Stimulated activated naive CD8-positive, alpha-beta T cell treated with anti-CD3 and anti-CD28 coated beads, Interleukin-15, amount 100 ng/mL, for 72 hours (primary cell): ENCODE measurements around the gene CORO7.

Source experiments
- ATAC-seq: fragments of 150-1000 bp; cut with Tn5 transposase; 2 replicates; pipeline ENCODE4 v1.10.0; 2021; ENCODE audit warnings: mild to moderate bottlenecking, moderate library complexity
- DNase-seq, 2 donors: peaks; one replicate each; pipeline ENCODE4 v3.0.0; 2021 to 2022
- H3K27ac Mint-ChIP-seq, 2 donors: one replicate each; pipeline ENCODE4 v1.8.0; 2022; ENCODE audit warnings: mild to moderate bottlenecking in 2 of 2, mixed read lengths in 2 of 2, moderate library complexity in 2 of 2
- H3K27me3 Mint-ChIP-seq: one replicate; pipeline ENCODE4 v1.8.0; 2022; ENCODE audit warnings: mixed read lengths
- H3K4me1 Mint-ChIP-seq: one replicate; pipeline ENCODE4 v1.8.0; 2022; ENCODE audit warnings: mild to moderate bottlenecking, mixed read lengths
- H3K4me3 Mint-ChIP-seq, 2 donors: one replicate each; pipeline ENCODE4 v1.8.0; 2022; ENCODE audit warnings: mild to moderate bottlenecking in 2 of 2, mixed read lengths in 2 of 2, moderate library complexity in 1 of 2
- H3K9me3 Mint-ChIP-seq, 2 donors: one replicate each; pipeline ENCODE4 v1.8.0; 2022; ENCODE audit warnings: mixed read lengths in 2 of 2

Gene CORO7

DNA sequence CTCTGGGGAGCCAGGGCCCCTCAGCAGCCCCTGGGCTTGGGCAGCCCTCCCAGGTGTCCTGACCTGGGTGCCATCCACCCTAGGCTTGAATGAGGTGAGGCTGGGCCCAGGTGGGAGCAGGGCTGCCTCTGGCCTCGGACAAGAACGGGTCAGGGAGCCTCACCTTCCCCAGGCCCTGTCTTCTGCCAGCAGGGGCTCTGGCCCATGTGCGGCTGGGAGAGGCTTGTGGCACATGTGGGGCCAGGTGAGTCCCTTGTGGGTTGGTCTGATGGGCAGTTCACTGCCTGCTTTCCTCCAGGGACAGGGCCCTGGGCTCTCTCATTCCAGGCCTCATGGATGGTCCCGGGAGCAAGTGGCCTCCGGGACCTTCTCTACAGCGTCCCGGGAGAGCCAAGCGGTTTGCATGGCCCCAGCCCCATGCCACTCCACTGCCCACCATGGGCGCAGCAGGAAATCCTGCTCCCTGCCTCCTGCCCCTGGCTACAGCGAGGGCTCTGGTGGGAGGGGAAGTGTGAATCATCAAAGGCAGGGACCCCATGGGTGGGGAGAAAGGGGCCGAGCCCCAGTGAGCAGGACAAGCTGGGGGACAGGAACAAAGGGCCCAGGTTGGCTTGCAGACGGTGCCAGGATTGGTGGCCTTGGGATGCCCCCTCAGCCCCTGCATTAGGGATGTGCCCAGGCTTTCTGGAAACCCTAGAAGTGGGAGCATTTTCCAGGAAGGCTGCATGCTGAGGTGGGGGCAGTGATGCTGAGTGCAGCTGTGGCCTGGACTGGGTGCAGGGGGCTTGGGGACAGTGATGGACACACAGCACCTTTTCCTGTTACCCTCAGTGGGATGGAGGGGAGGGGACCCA is 32.6 kb downstream of the CORO7 start:
- no peak for DNase-seq
- H3K4me3 Mint-ChIP-seq = no peak overlapping the region
- no peaks in the 10 kb centered on the region for H3K9me3 Mint-ChIP-seq
- H3K4me1 Mint-ChIP-seq = peaks cover 29% of the 10 kb centered on the region
- H3K27ac Mint-ChIP-seq = peak overlapping the region in 1 of 2 donors; percentile 63
- ATAC-seq = no peak
- H3K27me3 Mint-ChIP-seq = no peaks in the 10 kb centered on the region

DNA sequence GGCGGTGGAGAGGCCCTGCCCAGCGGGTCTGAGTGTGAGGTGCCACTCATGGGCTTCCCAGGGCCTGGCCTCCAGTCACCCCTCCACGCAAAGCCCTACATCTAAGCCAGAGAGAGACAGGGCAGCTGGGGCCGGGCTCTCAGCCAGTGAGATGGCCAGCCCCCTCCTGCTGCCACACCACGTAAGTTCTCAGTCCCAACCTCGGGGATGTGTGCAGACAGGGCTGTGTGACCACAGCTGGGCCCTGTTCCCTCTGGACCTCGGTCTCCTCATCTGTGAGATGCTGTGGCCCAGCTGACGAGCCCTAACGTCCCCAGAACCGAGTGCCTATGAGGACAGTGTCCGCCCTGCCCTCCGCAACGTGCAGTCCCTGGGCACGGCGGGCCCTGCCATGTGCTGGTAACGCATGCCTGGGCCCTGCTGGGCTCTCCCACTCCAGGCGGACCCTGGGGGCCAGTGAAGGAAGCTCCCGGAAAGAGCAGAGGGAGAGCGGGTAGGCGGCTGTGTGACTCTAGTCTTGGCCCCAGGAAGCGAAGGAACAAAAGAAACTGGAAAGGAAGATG is 33.5 kb downstream of the CORO7 start:
- Mint-ChIP-seq H3K27me3 (no peaks in the 10 kb centered on the region), H3K9me3 (no peaks in the 10 kb centered on the region), H3K27ac (no peak overlapping the region), H3K4me3 (no peak overlapping the region), H3K4me1 (peaks cover 34% of the 10 kb centered on the region)
- ATAC-seq (no peak), DNase-seq (no peak)

DNA sequence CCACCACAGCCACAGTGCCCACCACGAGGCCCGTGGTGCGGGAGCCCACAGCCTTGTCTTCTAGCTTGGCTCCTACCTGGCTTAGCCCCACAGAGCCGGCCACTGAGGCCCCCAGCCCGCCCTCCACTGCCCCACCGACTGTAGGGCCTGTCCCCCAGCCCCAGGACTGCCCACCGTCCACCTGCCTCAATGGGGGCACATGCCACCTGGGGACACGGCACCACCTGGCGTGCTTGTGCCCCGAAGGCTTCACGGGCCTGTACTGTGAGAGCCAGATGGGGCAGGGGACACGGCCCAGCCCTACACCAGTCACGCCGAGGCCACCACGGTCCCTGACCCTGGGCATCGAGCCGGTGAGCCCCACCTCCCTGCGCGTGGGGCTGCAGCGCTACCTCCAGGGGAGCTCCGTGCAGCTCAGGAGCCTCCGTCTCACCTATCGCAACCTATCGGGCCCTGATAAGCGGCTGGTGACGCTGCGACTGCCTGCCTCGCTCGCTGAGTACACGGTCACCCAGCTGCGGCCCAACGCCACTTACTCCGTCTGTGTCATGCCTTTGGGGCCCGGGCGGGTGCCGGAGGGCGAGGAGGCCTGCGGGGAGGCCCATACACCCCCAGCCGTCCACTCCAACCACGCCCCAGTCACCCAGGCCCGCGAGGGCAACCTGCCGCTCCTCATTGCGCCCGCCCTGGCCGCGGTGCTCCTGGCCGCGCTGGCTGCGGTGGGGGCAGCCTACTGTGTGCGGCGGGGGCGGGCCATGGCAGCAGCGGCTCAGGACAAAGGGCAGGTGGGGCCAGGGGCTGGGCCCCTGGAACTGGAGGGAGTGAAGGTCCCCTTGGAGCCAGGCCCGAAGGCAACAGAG is 34.2 kb downstream of the CORO7 start:
- Mint-ChIP-seq H3K4me3 (no peak overlapping the region), H3K27ac (no peak overlapping the region), H3K4me1 (peaks cover 34% of the 10 kb centered on the region), H3K27me3 (no peaks in the 10 kb centered on the region), H3K9me3 (no peaks in the 10 kb centered on the region)
- DNase-seq = no peak
- peak; percentile 20 for ATAC-seq

DNA sequence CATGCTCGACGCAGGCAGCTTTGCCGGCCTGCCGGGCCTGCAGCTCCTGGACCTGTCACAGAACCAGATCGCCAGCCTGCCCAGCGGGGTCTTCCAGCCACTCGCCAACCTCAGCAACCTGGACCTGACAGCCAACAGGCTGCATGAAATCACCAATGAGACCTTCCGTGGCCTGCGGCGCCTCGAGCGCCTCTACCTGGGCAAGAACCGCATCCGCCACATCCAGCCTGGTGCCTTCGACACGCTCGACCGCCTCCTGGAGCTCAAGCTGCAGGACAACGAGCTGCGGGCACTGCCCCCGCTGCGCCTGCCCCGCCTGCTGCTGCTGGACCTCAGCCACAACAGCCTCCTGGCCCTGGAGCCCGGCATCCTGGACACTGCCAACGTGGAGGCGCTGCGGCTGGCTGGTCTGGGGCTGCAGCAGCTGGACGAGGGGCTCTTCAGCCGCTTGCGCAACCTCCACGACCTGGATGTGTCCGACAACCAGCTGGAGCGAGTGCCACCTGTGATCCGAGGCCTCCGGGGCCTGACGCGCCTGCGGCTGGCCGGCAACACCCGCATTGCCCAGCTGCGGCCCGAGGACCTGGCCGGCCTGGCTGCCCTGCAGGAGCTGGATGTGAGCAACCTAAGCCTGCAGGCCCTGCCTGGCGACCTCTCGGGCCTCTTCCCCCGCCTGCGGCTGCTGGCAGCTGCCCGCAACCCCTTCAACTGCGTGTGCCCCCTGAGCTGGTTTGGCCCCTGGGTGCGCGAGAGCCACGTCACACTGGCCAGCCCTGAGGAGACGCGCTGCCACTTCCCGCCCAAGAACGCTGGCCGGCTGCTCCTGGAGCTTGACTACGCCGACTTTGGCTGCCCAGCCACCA is 35.1 kb downstream of the CORO7 start:
- H3K27me3 Mint-ChIP-seq = no peaks in the 10 kb centered on the region
- DNase-seq = no peak
- no peak overlapping the region for H3K27ac Mint-ChIP-seq
- H3K4me1 Mint-ChIP-seq = peaks cover 25% of the 10 kb centered on the region
- ATAC-seq = no peak
- H3K4me3 Mint-ChIP-seq = no peak overlapping the region
- no peaks in the 10 kb centered on the region for H3K9me3 Mint-ChIP-seq

DNA sequence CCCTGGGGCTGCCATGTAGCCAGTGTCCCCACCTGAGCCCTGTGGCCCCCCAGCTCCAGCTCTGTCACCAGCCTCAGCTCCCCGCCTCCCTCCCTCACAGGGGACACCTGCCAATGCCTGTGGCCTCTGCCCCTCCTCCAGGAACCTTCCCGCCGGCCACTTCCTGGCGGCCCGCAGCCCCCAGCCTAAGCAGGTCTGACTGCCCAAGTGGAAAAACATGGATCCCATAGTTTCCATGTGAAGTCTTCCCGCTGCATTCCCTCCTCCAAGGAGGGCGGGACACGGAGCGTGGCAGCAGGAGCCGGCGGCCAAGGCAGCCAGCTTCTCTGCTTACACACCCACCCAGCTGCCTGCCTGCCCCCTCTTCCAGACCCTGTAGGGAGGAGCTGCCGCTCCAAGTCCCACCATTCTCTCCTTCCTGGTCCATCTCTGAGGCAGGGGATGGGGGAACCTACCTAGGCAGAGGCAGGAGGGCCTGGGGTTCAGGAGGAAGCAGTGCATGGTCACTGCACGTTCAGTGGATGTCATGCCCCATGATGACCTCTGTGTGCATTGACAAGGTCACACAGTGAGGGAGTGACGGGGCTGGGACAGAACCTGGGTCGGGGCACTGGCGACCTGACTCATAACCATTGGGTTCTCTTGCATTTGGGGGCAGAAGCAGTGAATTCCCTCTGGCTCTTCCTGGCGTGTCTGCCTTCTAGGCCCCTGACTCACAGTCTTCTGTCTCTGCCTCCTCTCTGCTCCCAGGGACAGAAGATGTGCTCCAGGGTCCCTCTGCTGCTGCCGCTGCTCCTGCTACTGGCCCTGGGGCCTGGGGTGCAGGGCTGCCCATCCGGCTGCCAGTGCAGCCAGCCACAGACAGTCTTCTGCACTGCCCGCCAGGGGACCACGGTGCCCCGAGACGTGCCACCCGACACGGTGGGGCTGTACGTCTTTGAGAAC is 36.0 kb downstream of the CORO7 start:
- Mint-ChIP-seq H3K9me3 (no peaks in the 10 kb centered on the region), H3K4me3 (no peak overlapping the region), H3K27ac (peak overlapping the region in 1 of 2 donors; percentile 94), H3K4me1 (peaks cover 16% of the 10 kb centered on the region), H3K27me3 (no peaks in the 10 kb centered on the region)
- DNase-seq (no peak), ATAC-seq (no peak)

DNA sequence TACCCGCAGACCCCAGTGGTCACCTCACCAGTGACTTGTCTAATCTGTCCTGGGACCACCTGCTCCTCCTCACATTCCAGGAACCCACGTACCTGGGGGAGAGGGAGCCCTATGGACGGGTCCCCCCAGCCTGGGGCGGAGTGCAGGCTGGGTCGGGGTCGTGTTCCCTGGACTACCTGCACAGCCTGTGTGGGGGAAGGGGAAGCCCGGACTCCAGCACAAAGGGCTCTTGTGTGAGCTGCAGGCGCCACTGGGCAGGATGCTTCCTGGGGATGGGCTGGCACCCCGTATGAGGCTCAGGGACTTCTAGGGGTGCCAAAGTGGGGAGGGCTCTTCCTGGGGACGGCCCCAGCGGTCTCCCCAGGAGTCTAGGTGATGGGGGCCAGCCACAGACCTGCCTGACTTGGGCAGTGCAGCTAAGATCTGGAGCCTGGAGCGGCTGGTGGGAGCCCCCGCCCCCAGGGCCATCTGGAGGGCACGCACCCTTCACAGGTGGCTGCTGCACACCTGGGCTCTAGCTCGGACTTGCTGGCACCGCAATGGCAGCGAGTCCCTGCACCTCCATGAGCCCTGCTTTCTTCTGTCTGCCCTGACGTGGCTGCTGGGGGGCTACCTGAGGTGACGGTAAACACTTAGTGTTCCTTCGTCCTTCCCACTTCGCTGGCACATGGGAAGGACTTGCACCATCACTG is 37.3 kb downstream of the CORO7 start:
- Mint-ChIP-seq H3K4me3 (no peak overlapping the region), H3K9me3 (no peaks in the 10 kb centered on the region), H3K4me1 (peaks cover 19% of the 10 kb centered on the region), H3K27me3 (no peaks in the 10 kb centered on the region), H3K27ac (no peak overlapping the region)
- DNase-seq (no peak), ATAC-seq (peak; percentile 2)

DNA sequence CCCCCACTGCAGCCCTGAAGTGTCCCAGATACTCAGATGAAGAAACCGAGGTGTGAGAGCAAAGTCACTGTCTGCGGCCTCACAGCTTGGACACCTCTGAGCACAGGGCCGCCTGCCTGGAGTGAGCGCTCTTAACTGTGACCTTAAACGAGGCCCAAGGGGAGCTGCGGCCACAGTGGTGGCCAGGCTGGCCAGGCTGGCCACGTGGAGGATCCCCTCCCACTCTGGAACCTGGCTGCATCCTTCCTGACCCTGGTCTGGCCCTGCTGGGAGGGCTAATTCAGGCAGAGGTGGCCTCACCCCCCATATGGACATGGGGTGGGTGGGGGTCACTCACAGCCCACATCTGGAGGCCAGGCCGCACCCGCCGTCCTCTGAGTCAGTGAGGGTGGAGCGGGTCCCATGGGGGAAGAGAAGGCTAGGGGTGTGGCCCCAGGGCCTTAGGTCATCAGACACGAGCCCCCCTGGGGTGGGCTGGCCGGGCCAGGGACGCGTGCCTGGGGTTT is 38.2 kb downstream of the CORO7 start:
- no peaks in the 10 kb centered on the region for H3K9me3 Mint-ChIP-seq
- H3K27ac Mint-ChIP-seq = peak overlapping the region in 1 of 2 donors; percentile 10
- H3K4me1 Mint-ChIP-seq = peaks cover 27% of the 10 kb centered on the region
- ATAC-seq = peak; percentile 4
- H3K27me3 Mint-ChIP-seq = no peaks in the 10 kb centered on the region
- no peak overlapping the region for H3K4me3 Mint-ChIP-seq
- DNase-seq = no peak

DNA sequence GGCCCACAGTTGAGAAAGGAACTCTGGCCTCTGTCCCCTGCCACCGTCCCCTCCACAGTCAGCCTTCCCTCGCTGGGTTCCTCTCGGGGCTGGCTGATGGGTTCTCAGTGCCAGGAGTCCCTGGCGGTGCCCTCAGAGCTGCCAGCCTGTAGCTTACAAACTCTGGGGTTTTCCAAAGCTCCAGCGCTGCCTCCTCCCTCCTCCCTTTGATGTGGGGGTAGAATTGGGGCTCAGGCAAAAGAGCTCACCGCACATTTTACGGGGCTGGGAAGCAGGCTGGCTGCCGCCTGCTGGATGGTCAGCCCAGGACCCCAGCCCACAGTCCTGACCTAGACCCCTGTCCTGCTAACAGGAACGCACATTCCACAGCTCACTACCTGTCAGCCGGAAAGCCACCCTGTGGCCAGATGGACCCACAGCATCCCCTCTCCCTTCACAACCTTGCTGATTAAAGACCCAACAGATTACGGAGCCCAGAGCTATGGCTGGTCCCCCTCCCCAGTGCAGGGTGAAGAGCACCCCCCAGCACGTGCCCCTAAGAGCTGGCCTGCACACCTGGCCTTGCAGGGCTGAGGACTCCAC is 38.7 kb downstream of the CORO7 start:
- no peak for DNase-seq
- no peak for ATAC-seq
- H3K27ac Mint-ChIP-seq = peak overlapping the region in 1 of 2 donors; percentile 10

DNA sequence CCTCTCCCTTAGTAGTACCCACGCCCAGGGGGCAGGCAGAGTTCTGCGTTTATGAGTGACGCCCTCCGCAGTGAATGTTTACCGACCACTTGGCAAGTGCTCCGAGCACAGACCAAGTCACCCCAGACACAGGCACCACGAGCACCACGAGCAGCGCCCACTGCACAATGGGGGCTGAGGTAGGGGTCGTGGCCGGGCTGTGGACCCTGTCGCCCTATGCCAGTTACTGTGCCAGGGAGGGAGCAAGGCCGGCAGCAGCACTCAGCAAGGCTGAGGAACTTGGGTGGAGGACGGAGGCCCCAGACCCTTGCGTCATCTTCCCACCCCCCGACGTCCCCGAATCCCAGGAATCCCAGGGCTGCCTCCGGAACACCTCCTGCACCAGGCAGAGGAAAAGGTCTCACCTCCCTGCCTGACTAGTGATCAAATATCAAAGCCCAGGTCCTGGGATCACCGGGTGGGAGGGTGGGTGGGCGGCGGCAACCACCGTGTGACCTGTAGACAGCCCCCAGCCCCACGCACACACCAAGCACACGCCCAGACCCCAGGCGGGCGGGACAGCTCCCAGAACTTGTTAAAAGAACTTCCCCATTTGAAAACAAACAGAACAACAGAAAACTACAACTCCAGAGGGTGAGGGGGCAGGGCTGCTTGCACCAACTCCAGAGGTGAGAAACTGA is 39.4 kb downstream of the CORO7 start:
- Mint-ChIP-seq H3K27ac (no peak overlapping the region), H3K27me3 (no peaks in the 10 kb centered on the region), H3K9me3 (no peaks in the 10 kb centered on the region), H3K4me3 (no peak overlapping the region), H3K4me1 (peaks cover 36% of the 10 kb centered on the region)
- no peak for ATAC-seq
- no peak for DNase-seq

More for the DNA sequence above, 38.7 kb downstream of the CORO7 start:
- Mint-ChIP-seq H3K9me3 (no peaks in the 10 kb centered on the region), H3K4me3 (no peak overlapping the region), H3K27me3 (no peaks in the 10 kb centered on the region), H3K4me1 (peaks cover 30% of the 10 kb centered on the region)

DNA sequence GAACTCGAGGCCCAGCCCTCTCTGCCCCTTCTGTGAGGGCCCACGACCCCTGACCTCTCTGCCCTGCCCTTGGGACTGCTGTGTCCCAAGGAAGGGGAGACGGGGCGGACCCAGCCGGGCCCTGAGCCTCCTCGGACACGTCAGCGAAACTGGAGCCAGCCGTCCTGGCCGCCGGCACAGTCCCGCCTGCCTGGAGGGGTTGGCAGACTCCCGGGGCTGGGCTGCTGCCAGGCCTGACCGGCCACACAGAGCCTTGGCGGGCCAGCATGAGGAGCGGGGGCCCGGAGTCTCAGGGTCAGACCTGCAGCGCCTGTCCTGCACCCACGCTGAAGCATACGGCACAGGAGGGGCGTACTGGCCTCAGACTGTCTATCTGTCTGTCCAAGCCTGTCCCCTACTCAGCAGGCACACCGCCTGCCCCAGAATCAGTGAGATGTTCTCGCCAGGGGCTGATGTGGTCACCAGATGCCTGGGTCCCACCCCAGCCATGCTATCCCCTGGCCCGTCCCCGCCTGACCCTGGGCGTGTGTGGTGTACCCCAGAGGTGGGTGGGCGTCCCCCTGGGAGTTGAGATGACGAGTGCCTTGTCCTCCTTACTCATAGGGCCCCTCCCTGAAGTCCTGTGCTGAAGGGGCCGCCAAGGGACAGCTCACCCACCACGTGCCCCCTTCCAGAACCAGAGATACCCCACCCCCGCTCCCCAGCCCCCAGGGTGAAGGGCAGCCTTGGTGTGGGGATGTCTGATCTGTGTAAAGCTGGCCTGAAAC is 40.1 kb downstream of the CORO7 start:
- Mint-ChIP-seq H3K27me3 (no peaks in the 10 kb centered on the region), H3K9me3 (no peaks in the 10 kb centered on the region), H3K4me3 (no peak overlapping the region), H3K4me1 (peaks cover 37% of the 10 kb centered on the region), H3K27ac (no peak overlapping the region)
- DNase-seq (no peak), ATAC-seq (no peak)

DNA sequence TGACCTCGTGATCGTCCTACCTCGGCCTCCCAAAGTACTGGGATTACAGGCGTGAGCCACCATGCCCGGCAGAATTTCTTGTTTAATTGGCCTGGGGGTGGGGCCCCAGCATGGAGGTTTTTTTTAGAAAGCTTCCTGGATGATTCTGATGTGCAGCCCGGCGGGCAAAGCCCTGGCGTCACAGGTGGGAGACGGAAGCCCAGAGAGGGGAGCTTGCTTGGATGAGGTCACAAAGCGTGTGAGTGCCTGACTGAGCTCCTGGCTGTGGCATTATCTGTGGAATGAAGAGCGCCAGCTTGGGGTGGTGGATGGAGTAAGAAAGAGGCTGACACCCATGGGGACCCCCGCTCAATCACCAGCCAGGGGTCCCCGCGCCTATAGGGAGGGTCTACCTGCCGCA is 40.7 kb downstream of the CORO7 start:
- Mint-ChIP-seq H3K4me1 (peaks cover 34% of the 10 kb centered on the region), H3K9me3 (no peaks in the 10 kb centered on the region), H3K27me3 (no peaks in the 10 kb centered on the region), H3K27ac (no peak overlapping the region), H3K4me3 (no peak overlapping the region)
- ATAC-seq (no peak), DNase-seq (no peak)

DNA sequence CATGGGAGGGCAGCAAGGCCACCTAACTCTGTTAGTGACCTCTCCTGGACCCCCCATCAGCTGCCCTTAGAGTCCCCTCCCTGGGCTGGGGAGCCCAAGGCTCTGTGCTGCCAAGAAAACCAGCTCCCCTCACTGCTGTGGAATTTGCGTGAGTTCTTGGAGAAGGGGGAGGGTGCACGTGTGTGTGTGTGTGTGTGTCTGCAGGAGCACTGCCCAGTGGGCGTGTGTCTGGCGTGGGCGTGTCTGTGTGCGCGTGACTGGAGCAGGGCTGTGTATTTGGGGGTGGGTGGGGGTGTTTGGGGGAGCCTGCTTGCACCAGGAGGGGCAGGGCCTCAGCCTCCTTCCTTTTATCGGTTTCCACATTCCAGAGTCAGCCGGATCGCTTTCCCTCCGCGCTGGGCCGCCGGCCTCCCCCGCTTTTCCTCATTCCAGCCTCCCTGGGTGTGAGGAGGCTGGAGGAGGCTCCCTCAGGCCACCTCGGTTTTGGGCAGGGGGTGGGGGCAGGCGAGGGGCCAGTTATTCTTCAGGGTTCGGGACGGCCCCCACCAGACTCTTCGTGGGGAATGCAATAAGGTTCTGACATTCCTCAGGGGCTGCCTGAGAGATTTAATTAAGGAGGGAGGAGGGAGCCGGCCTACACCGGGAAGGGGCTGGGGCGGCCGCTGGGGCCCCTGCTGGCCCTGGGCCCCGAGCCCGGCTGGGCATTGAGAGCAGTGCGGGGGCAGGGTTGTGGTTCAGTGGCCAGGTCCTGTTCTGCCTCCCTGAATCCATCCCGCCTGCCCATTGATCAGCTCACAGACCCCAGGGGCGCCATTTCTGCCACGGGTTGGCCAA is 42.3 kb downstream of the CORO7 start:
- Mint-ChIP-seq H3K4me3 (no peak overlapping the region), H3K27ac (no peak overlapping the region), H3K4me1 (peaks cover 33% of the 10 kb centered on the region), H3K27me3 (no peaks in the 10 kb centered on the region), H3K9me3 (no peaks in the 10 kb centered on the region)
- no peak for ATAC-seq
- no peak for DNase-seq
